HCT116 (cell line): ENCODE results near the gene FRMPD4. TPM values are rescaled to one million over a fixed set of nuclear protein-coding genes. Genes with fewer than 3 reads are reported as not detected.

Experiments
- ATAC-seq: fragments of 200-7000 bp; cut with Tn5 transposase; 2 replicates; pipeline ENCODE4 v1.9.1; 2020; ENCODE audit warnings: mild to moderate bottlenecking, moderate library complexity
- BruUV-seq: library from RNA; stranded (reverse); fragments of 400-500 nt; replicated peaks from 2 replicates; lab custom pipeline; 2021; lab: Mats Ljungman, UMichigan
- CTCF ChIA-PET: fragments of 300-600 bp; sonication (Branson Sonifier 250); formaldehyde crosslinking; loops from one replicate; lab custom pipeline; 2021; ENCODE audit warnings: antibody characterized with exemption; lab: Charles Lee
- POLR2A ChIA-PET: fragments of 300-600, 350-600 bp; sonication (Branson Sonifier 250); formaldehyde crosslinking; loops from one replicate; lab custom pipeline; 2021; ENCODE audit warnings: antibody characterized with exemption; lab: Charles Lee
- RAD21 ChIA-PET, 2 experiments: fragments of 300-600 bp; sonication (Branson Sonifier 250); formaldehyde crosslinking; loops; one replicate each; lab custom pipeline; 2023; ENCODE audit warnings: low total read pairs in 2 of 2; ENCODE audit not compliant: uncharacterized antibody in 2 of 2, unreplicated experiment in 2 of 2, low non-redundant PET in 1 of 2; lab: Charles Lee
- DNase-seq: peaks from one replicate; pipeline ENCODE4 v3.0.0-alpha.2; 2010; ENCODE audit warnings: low read depth, low spot score
- H2AFZ ChIP-seq: fragments of 200-600 bp; shearing (Covaris generic), sonication (generic); 2 replicates; pipeline ENCODE4 v1.6.1; 2017; ENCODE audit warnings: low read depth, mixed run types, mixed read lengths, antibody characterized with exemption, low read length; ENCODE audit not compliant: poor library complexity, severe bottlenecking
- H3K27ac ChIP-seq: 2 replicates; pipeline ENCODE4 v1.5.1; 2012; ENCODE audit warnings: low read depth, low read length
- H3K27me3 ChIP-seq: fragments of 200-600 bp; sonication (generic); 2 replicates; pipeline ENCODE4 v1.6.1; 2016; ENCODE audit warnings: mixed run types, low read length, mixed read lengths; ENCODE audit not compliant: insufficient read depth
- H3K36me3 ChIP-seq, 2 experiments: fragments of 200-500 bp in 1 of 2; fragments of 200-600 bp in 1 of 2; sonication (Bioruptor generic) in 1 of 2; sonication (generic) in 1 of 2; 2 replicates each; pipeline versions ENCODE4 v1.5.1 to v1.6.1; 2014 to 2016; ENCODE audit warnings: low read length in 2 of 2, inconsistent platforms in 1 of 2, mixed read lengths in 1 of 2, mixed run types in 1 of 2; ENCODE audit not compliant: insufficient read depth in 2 of 2, control insufficient read depth in 1 of 2
- H3K4me1 ChIP-seq, 2 experiments: fragments of 200-600 bp in 1 of 2; sonication (generic) in 1 of 2; 2 replicates each; pipeline versions ENCODE4 v1.5.1 to v1.6.1; 2012 to 2017; ENCODE audit warnings: low read length in 2 of 2, inconsistent platforms in 1 of 2, mild to moderate bottlenecking in 1 of 2, mixed read lengths in 1 of 2, mixed run types in 1 of 2, moderate library complexity in 1 of 2; ENCODE audit not compliant: insufficient read depth in 2 of 2, control insufficient read depth in 1 of 2
- H3K4me2 ChIP-seq: fragments of 200-600 bp; sonication (generic); 2 replicates; pipeline ENCODE4 v1.6.1; 2017; ENCODE audit warnings: mixed run types, low read length, mixed read lengths
- H3K4me3 ChIP-seq, 2 experiments: fragments of 200-600 bp in 1 of 2; sonication (generic) in 1 of 2; replicated peaks in 1 of 2; 2 replicates each; pipeline ENCODE4 v1.5.1; 2011 to 2016; ENCODE audit warnings: low read length in 2 of 2, control low read depth in 1 of 2, low read depth in 1 of 2, mild to moderate bottlenecking in 1 of 2, mixed read lengths in 1 of 2, mixed run types in 1 of 2
- H3K79me2 ChIP-seq: fragments of 200-600 bp; sonication (generic); 2 replicates; pipeline ENCODE4 v1.6.1; 2017; ENCODE audit warnings: mild to moderate bottlenecking, mixed run types, low read length, moderate library complexity, mixed read lengths; ENCODE audit not compliant: insufficient read depth
- H3K9ac ChIP-seq: fragments of 200-600 bp; sonication (generic); 2 replicates; pipeline ENCODE4 v1.6.1; 2016; ENCODE audit warnings: low read length, mixed read lengths
- H3K9me2 ChIP-seq: fragments of 200-600 bp; sonication (generic), shearing (Covaris generic); 2 replicates; pipeline ENCODE4 v1.6.1; 2017; ENCODE audit warnings: mixed run types, mild to moderate bottlenecking, moderate library complexity; ENCODE audit not compliant: insufficient read depth
- H3K9me3 ChIP-seq, 2 experiments: fragments of 200-500 bp in 1 of 2; fragments of 200-600 bp in 1 of 2; sonication (Bioruptor generic) in 1 of 2; sonication (generic) in 1 of 2; 2 replicates each; pipeline ENCODE4 v1.6.1; 2014 to 2017; ENCODE audit warnings: low read length in 2 of 2, mixed read lengths in 2 of 2, inconsistent platforms in 1 of 2, low read depth in 1 of 2, mild to moderate bottlenecking in 1 of 2, mixed run types in 1 of 2, moderate library complexity in 1 of 2; ENCODE audit not compliant: control insufficient read depth in 1 of 2, insufficient read depth in 1 of 2
- H4K20me1 ChIP-seq: fragments of 200-600 bp; sonication (generic), shearing (Covaris generic); 2 replicates; pipeline ENCODE4 v1.6.1; 2017; ENCODE audit warnings: mixed run types, mild to moderate bottlenecking, moderate library complexity; ENCODE audit not compliant: insufficient read depth
- ATF3 ChIP-seq: IDR thresholded peaks from 2 replicates; pipeline ENCODE4 v1.6.1; 2012
- CBX3 ChIP-seq: IDR thresholded peaks from 2 replicates; pipeline ENCODE4 v1.6.1; 2012; ENCODE audit warnings: low read depth
- CTCF ChIP-seq, 3 experiments: fragments of 200-600 bp in 1 of 3; sonication (generic) in 1 of 3; IDR thresholded peaks in 2 of 3; conservative IDR thresholded peaks in 1 of 3; 2 replicates each; pipeline ENCODE4 v1.5.1; 2012 to 2017; ENCODE audit warnings: low read depth in 2 of 3, low read length in 2 of 3, antibody characterized with exemption in 1 of 3, borderline replicate concordance in 1 of 3, control low read depth in 1 of 3, mild to moderate bottlenecking in 1 of 3, mixed read lengths in 1 of 3, mixed run types in 1 of 3, moderate library complexity in 1 of 3; ENCODE audit not compliant: insufficient read depth in 1 of 3
- EGR1 ChIP-seq: IDR thresholded peaks from 2 replicates; pipeline ENCODE4 v1.6.1; 2012; ENCODE audit warnings: low read depth
- EZH2 ChIP-seq: fragments of 200-600 bp; sonication (generic); IDR thresholded peaks from 2 replicates; pipeline ENCODE4 v1.6.1; 2017; ENCODE audit warnings: antibody characterized with exemption, mixed run types
- EZH2phosphoT487 ChIP-seq: fragments of 200-600 bp; IDR thresholded peaks from 2 replicates; pipeline ENCODE4 v1.6.1; 2018; ENCODE audit warnings: antibody characterized with exemption, borderline replicate concordance
- FOSL1 ChIP-seq: IDR thresholded peaks from 2 replicates; pipeline ENCODE4 v1.6.1; 2012; ENCODE audit warnings: low read depth
- JUND ChIP-seq: IDR thresholded peaks from 2 replicates; pipeline ENCODE4 v1.6.1; 2012
- MAX ChIP-seq: IDR thresholded peaks from 2 replicates; pipeline ENCODE4 v1.6.1; 2012
- POLR2A ChIP-seq: IDR thresholded peaks from 2 replicates; pipeline ENCODE4 v1.7.0; 2011; ENCODE audit warnings: borderline replicate concordance; ENCODE audit not compliant: insufficient read depth, insufficient read length; ENCODE audit errors: extremely low read depth
- POLR2AphosphoS5 ChIP-seq: IDR thresholded peaks from 2 replicates; pipeline ENCODE4 v1.6.1; 2011; ENCODE audit warnings: mild to moderate bottlenecking, low read depth, low read length, moderate library complexity
- RAD21 ChIP-seq: IDR thresholded peaks from 2 replicates; pipeline ENCODE4 v1.6.1; 2012; ENCODE audit warnings: low read depth, mild to moderate bottlenecking
- REST ChIP-seq: IDR thresholded peaks from 2 replicates; pipeline ENCODE4 v1.6.1; 2012; ENCODE audit warnings: low read depth
- SP1 ChIP-seq: IDR thresholded peaks from 2 replicates; pipeline ENCODE4 v1.6.1; 2012; ENCODE audit warnings: low read depth
- SRF ChIP-seq: IDR thresholded peaks from 2 replicates; pipeline ENCODE4 v1.6.1; 2012; ENCODE audit warnings: low read depth
- TCF7L2 ChIP-seq: IDR thresholded peaks from 2 replicates; pipeline ENCODE4 v1.7.0; 2011; ENCODE audit warnings: borderline replicate concordance, inconsistent platforms; ENCODE audit not compliant: insufficient read depth, insufficient read length; ENCODE audit errors: extremely low read depth
- YY1 ChIP-seq: IDR thresholded peaks from 2 replicates; pipeline ENCODE4 v1.6.1; 2011; ENCODE audit warnings: low read length, low read depth, moderate library complexity, mild to moderate bottlenecking; ENCODE audit not compliant: insufficient replicate concordance; ENCODE audit errors: extremely low read depth
- ZBTB33 ChIP-seq: IDR thresholded peaks from 2 replicates; pipeline ENCODE4 v1.6.1; 2011; ENCODE audit warnings: mild to moderate bottlenecking, low read length, moderate library complexity; ENCODE audit not compliant: insufficient replicate concordance; ENCODE audit errors: extremely low read depth
- ZFX ChIP-seq: fragments of 450-650 bp; IDR thresholded peaks from 2 replicates; pipeline ENCODE4 v1.6.1; 2017
- intact Hi-C: fragments of 100-400 bp; cut with micrococcal nuclease; formaldehyde crosslinking; loops from 2 replicates; pipeline ENCODE4 v1.10.0; 2022
- total RNA-seq: library from RNA; stranded (reverse); gene quantifications from one replicate; pipeline ENCODE4 v1.2.1, GENCODE V29; 2021; ENCODE audit not compliant: unreplicated experiment

Gene FRMPD4
- total RNA-seq, 1 experiment from 2014 or later = not detected

GRCh38 chrX:12269484-12269883, 131.2 kb downstream of the FRMPD4 start:
- no peak overlapping the region for H3K4me2 ChIP-seq
- no peak overlapping the region for H3K27ac ChIP-seq
- TF ChIP-seq TCF7L2 (no peak), POLR2A (no peak), JUND (no peak), EGR1 (no peak), SRF (no peak), POLR2AphosphoS5 (no peak), MAX (no peak), ZBTB33 (no peak), FOSL1 (no peak), CBX3 (no peak), CTCF (IDR thresholded peaks at IDR 0.05 in 2 of 3, conservative IDR thresholded peaks at IDR 0.05 in 1 of 3; ENCODE audit: borderline replicate concordance in 1 of 3, insufficient read depth in 1 of 3, low read depth in 2 of 3, low read length in 2 of 3) (no peak), YY1 (no peak), EZH2phosphoT487 (no peak), REST (no peak), EZH2 (no peak), RAD21 (no peak), ATF3 (no peak), ZFX (no peak), SP1 (no peak)
- TF ChIP-seq, all 23 proteins: peak for 0
- BruUV-seq = no TSS peak
- Histone ChIP-seq H4K20me1 (no peaks in the 10 kb centered on the region), H3K36me3 (no peaks in the 10 kb centered on the region), H2AFZ (no peak overlapping the region), H3K4me1 (no peaks in the 10 kb centered on the region), H3K79me2 (no peaks in the 10 kb centered on the region), H3K9me2 (no peaks in the 10 kb centered on the region), H3K9ac (no peak overlapping the region), H3K4me3 (no peak overlapping the region), H3K27me3 (no peaks in the 10 kb centered on the region), H3K9me3 (no peaks in the 10 kb centered on the region)
- RAD21 ChIA-PET = no interaction called here
- intact Hi-C loops = no loop called here
- DNase-seq = no peak
- POLR2A ChIA-PET = no interaction called here
- CTCF ChIA-PET = no interaction called here
- no peak for ATAC-seq
